HepG2 (cell line): ENCODE measurements around the gene KDM2B. TPM values are rescaled to one million over a fixed set of nuclear protein-coding genes. Genes with fewer than 3 reads are reported as not detected.

Experiments used
- ARHGAP35 ChIP-seq: sonication (generic); formaldehyde crosslinking; IDR thresholded peaks from 2 replicates; pipeline ENCODE4 v1.9.0; 2022; ENCODE audit warnings: mild to moderate bottlenecking, inconsistent platforms, moderate library complexity, missing genetic modification reagents, borderline replicate concordance
- ARNTL ChIP-seq: sonication (generic); formaldehyde crosslinking; IDR thresholded peaks from 2 replicates; pipeline ENCODE4 v1.4.0; 2020; ENCODE audit warnings: mild to moderate bottlenecking, missing genetic modification reagents
- CAMTA2 ChIP-seq: sonication (generic); formaldehyde crosslinking; IDR thresholded peaks from 2 replicates; pipeline ENCODE4 v1.4.0; 2020; ENCODE audit warnings: mild to moderate bottlenecking, missing genetic modification reagents, borderline replicate concordance
- IRF2 ChIP-seq: IDR thresholded peaks from 2 replicates; pipeline ENCODE4 v1.6.1; 2018; ENCODE audit warnings: missing genetic modification reagents, missing compliant biosample characterization
- KDM4B ChIP-seq: sonication (generic); formaldehyde crosslinking; IDR thresholded peaks from 2 replicates; pipeline ENCODE4 v1.4.0; 2020; ENCODE audit warnings: missing genetic modification reagents
- PCBP1 ChIP-seq: fragments of 200-400 bp; formaldehyde crosslinking; IDR thresholded peaks from 2 replicates; pipeline ENCODE4 v1.6.1; 2017; ENCODE audit warnings: mild to moderate bottlenecking, low read depth, low read length, borderline replicate concordance
- PHF20 ChIP-seq: sonication (generic); formaldehyde crosslinking; IDR thresholded peaks from 2 replicates; pipeline ENCODE4 v1.5.0; 2020; ENCODE audit warnings: mild to moderate bottlenecking, missing genetic modification reagents
- ZNF230 ChIP-seq: sonication (generic); formaldehyde crosslinking; IDR thresholded peaks from 2 replicates; pipeline ENCODE4 v1.4.0; 2020; ENCODE audit warnings: mild to moderate bottlenecking, missing genetic modification reagents
- ZNF251 ChIP-seq: sonication (generic); formaldehyde crosslinking; IDR thresholded peaks from 2 replicates; pipeline ENCODE4 v1.9.0; 2021; ENCODE audit warnings: mild to moderate bottlenecking, missing genetic modification reagents
- ZNF30 ChIP-seq: sonication (generic); formaldehyde crosslinking; IDR thresholded peaks from 2 replicates; pipeline ENCODE4 v1.5.0; 2020; ENCODE audit warnings: mild to moderate bottlenecking, missing genetic modification reagents
- ZNF331 ChIP-seq: sonication (generic); formaldehyde crosslinking; IDR thresholded peaks from 2 replicates; pipeline ENCODE4 v1.4.0; 2020; ENCODE audit warnings: missing genetic modification reagents
- ZNF564 ChIP-seq: sonication (generic); formaldehyde crosslinking; IDR thresholded peaks from 2 replicates; pipeline ENCODE4 v1.8.1; 2023; ENCODE audit warnings: mild to moderate bottlenecking, missing genetic modification reagents
- ZSCAN29 ChIP-seq: sonication (generic); formaldehyde crosslinking; conservative IDR thresholded peaks from 2 replicates; pipeline ENCODE4 v1.4.0; 2020; ENCODE audit warnings: mild to moderate bottlenecking, missing genetic modification reagents
- polyA plus RNA-seq, 8 experiments: library from polyadenylated mRNA; depleted of rRNA in 3 of 8; stranded (reverse) in 7 of 8; unstranded in 1 of 8; fragments of >200 nt; fragmentation: Illumina TruSeq in 4 of 8; extraction: Trizol in 4 of 8; gene quantifications; 2 replicates each; pipeline versions ENCODE4 v1.2.1 to v1.2.3, GENCODE V29; 2011 to 2016; ENCODE audit warnings: low read depth in 4 of 8, missing spikeins in 1 of 8, mixed read lengths in 1 of 8; ENCODE audit not compliant: insufficient read depth in 1 of 8
- total RNA-seq, 5 experiments: library from RNA; depleted of rRNA; stranded (reverse); fragments of >200 nt; fragmentation: Illumina TruSeq; extraction: Trizol; gene quantifications; 2 replicates each; pipeline ENCODE4 v1.2.3, GENCODE V29; 2016; ENCODE audit warnings: low read depth in 1 of 5
- TF ChIP-seq, protein P1 (sequence below), 2 experiments: IDR thresholded peaks; 2 replicates each; pipeline ENCODE4 v1.6.1; 2011 to 2012; ENCODE audit warnings: low read length in 2 of 2, borderline replicate concordance in 1 of 2, low read depth in 1 of 2, mild to moderate bottlenecking in 1 of 2, moderate library complexity in 1 of 2
- TF ChIP-seq, protein P2 (sequence below): sonication (generic); formaldehyde crosslinking; IDR thresholded peaks from 2 replicates; pipeline ENCODE4 v1.8.0; 2022; ENCODE audit warnings: mild to moderate bottlenecking, missing genetic modification reagents, borderline replicate concordance
- TF ChIP-seq, protein P3 (sequence below): sonication (generic); formaldehyde crosslinking; conservative IDR thresholded peaks from 2 replicates; pipeline ENCODE4 v1.4.0; 2020; ENCODE audit warnings: missing genetic modification reagents
- TF ChIP-seq, protein P4 (sequence below): IDR thresholded peaks from 2 replicates; pipeline ENCODE4 v1.6.1; 2016; ENCODE audit warnings: low read depth, borderline replicate concordance
- TF ChIP-seq, protein P5 (sequence below): sonication (generic); formaldehyde crosslinking; IDR thresholded peaks from 2 replicates; pipeline ENCODE4 v1.5.0; 2020; ENCODE audit warnings: missing genetic modification reagents

Gene KDM2B
- total and polyA plus RNA-seq, 2 of the 13 experiments (the other 11 are each of a cell fraction or from before 2014, with no cell fraction given) = 17.5 to 26.1 TPM

DNA sequence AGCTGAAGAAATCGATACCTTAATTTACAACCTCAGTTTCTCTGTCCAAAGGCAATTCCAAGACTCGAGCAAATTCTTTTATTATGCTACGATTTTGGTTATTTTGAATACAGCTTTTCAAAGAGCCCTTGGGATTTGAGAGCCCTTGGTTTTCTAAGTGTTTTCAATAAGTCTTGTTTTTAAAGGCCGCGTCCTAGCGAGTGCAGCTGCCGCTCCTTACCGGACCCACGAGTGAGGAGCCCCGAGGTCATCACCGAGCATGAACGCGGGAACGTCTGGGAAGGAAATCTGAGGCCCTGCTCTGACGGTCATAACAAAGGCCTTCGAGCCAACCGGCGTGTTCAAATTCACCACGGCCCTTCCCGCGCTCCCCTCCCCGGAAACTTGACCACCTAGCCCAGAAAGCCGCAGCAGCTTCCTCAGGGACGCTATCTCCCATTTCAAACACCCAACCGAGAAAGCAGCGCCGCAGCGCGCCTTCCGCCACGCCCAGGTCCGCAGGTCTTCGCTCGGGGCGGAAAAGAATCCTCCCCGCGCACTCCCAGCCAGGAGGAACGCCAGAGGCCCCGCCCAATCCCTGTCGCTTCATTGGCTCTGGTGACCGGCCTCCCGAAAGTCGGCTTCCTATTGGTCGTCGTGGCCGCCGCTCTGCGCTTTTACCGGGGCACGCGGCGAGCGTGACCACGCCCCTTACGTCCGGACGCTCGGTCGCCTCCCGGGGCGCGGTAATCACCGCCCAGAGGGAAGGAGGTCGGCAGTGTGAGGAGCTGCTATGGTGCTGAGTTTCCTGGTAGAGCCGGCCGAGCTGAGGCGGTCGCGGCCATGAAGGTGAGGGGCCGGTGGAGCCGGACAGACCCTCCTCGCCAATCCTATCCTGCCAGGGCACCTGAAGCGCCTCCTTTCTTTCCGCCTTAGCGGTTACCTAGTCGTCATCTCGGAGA lies 181.2 kb downstream of the KDM2B start, which contains the start of gene RNF34 (continued):
- TF ChIP-seq, protein P1, sequence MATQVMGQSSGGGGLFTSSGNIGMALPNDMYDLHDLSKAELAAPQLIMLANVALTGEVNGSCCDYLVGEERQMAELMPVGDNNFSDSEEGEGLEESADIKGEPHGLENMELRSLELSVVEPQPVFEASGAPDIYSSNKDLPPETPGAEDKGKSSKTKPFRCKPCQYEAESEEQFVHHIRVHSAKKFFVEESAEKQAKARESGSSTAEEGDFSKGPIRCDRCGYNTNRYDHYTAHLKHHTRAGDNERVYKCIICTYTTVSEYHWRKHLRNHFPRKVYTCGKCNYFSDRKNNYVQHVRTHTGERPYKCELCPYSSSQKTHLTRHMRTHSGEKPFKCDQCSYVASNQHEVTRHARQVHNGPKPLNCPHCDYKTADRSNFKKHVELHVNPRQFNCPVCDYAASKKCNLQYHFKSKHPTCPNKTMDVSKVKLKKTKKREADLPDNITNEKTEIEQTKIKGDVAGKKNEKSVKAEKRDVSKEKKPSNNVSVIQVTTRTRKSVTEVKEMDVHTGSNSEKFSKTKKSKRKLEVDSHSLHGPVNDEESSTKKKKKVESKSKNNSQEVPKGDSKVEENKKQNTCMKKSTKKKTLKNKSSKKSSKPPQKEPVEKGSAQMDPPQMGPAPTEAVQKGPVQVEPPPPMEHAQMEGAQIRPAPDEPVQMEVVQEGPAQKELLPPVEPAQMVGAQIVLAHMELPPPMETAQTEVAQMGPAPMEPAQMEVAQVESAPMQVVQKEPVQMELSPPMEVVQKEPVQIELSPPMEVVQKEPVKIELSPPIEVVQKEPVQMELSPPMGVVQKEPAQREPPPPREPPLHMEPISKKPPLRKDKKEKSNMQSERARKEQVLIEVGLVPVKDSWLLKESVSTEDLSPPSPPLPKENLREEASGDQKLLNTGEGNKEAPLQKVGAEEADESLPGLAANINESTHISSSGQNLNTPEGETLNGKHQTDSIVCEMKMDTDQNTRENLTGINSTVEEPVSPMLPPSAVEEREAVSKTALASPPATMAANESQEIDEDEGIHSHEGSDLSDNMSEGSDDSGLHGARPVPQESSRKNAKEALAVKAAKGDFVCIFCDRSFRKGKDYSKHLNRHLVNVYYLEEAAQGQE (IDR thresholded peaks at IDR 0.05; ENCODE audit: borderline replicate concordance in 1 of 2, low read depth in 1 of 2, low read length in 2 of 2) = peak in 1 of 2 experiments; percentile 67; a peak in 2 of 4 replicates
- TF ChIP-seq ZNF331 (no peak; the same call in none of the 2 replicates), ZNF564 (CRISPR knock-in tag) (peak; percentile 37; the same call in 1 of the 2 replicates), ZNF230 (peak; percentile 84; the same call in 1 of the 2 replicates), ZSCAN29 (CRISPR knock-in tag) (no peak), ARHGAP35 (no peak; the same call in 1 of the 2 replicates), ZNF30 (CRISPR knock-in tag) (peak; percentile 74; the same call in 1 of the 2 replicates), PCBP1 (peak; percentile 62; the same call in 1 of the 2 replicates), KDM4B (CRISPR knock-in tag) (no peak), ARNTL (no peak), ZNF251 (CRISPR knock-in tag) (no peak), CAMTA2 (CRISPR knock-in tag) (no peak), IRF2 (CRISPR knock-in tag) (peak; percentile 81), PHF20 (CRISPR knock-in tag) (peak; percentile 76)
- TF ChIP-seq, protein P2, sequence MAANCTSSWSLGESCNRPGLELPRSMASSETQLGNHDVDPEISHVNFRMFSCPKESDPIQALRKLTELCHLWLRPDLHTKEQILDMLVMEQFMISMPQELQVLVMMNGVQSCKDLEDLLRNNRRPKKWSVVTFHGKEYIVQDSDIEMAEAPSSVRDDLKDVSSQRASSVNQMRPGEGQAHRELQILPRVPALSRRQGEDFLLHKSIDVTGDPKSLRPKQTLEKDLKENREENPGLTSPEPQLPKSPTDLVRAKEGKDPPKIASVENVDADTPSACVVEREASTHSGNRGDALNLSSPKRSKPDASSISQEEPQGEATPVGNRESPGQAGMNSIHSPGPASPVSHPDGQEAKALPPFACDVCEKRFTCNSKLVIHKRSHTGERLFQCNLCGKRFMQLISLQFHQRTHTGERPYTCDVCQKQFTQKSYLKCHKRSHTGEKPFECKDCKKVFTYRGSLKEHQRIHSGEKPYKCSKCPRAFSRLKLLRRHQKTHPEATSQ (CRISPR knock-in tag) = no peak
- TF ChIP-seq, protein P3, sequence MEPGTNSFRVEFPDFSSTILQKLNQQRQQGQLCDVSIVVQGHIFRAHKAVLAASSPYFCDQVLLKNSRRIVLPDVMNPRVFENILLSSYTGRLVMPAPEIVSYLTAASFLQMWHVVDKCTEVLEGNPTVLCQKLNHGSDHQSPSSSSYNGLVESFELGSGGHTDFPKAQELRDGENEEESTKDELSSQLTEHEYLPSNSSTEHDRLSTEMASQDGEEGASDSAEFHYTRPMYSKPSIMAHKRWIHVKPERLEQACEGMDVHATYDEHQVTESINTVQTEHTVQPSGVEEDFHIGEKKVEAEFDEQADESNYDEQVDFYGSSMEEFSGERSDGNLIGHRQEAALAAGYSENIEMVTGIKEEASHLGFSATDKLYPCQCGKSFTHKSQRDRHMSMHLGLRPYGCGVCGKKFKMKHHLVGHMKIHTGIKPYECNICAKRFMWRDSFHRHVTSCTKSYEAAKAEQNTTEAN (CRISPR knock-in tag) = 0 out of 2 replicates have a peak, but pooled peaks have one; percentile 48
- TF ChIP-seq, protein P4, sequence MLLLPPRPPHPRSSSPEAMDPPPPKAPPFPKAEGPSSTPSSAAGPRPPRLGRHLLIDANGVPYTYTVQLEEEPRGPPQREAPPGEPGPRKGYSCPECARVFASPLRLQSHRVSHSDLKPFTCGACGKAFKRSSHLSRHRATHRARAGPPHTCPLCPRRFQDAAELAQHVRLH (CRISPR knock-in tag) = peak; percentile 70; the same call in 1 of the 2 replicates
- TF ChIP-seq, protein P5, sequence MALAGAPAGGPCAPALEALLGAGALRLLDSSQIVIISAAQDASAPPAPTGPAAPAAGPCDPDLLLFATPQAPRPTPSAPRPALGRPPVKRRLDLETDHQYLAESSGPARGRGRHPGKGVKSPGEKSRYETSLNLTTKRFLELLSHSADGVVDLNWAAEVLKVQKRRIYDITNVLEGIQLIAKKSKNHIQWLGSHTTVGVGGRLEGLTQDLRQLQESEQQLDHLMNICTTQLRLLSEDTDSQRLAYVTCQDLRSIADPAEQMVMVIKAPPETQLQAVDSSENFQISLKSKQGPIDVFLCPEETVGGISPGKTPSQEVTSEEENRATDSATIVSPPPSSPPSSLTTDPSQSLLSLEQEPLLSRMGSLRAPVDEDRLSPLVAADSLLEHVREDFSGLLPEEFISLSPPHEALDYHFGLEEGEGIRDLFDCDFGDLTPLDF (CRISPR knock-in tag) = peak; percentile 89
